ENCODE data around the gene FUBP3. TPM values are rescaled to one million over a fixed set of nuclear protein-coding genes. Genes with fewer than 3 reads are reported as not detected.

Gene FUBP3
- total and polyA plus RNA-seq, 4 donors, result 22.9 to 44.6 (median 35.1) TPM

- Histone ChIP-seq H3K36me3 (ENCODE audit: control insufficient read depth in 4 of 4, insufficient read depth in 4 of 4, low read length in 4 of 4) (peaks cover 0 to 15% (median 8%) of the 10 kb centered on the region in 4 donors), H3K27me3 (ENCODE audit: control insufficient read depth in 3 of 3, insufficient read depth in 3 of 3, low read length in 2 of 3) (no peaks in the 10 kb centered on the region), H3K9ac (ENCODE audit: insufficient read depth in 1 of 2, low read length in 2 of 2) (no peak overlapping the region), H3K4me1 (ENCODE audit: control insufficient read depth in 5 of 5, insufficient read depth in 5 of 5, low read length in 5 of 5) (no peaks in the 10 kb centered on the region), H3K4me3 (no peak overlapping the region), H3K27ac (ENCODE audit: low read depth in 1 of 2, low read length in 1 of 2) (no peak overlapping the region), H3K9me3 (ENCODE audit: control insufficient read depth in 4 of 4, insufficient read depth in 3 of 4, low read length in 3 of 4) (no peaks in the 10 kb centered on the region)
- no peak for TF ChIP-seq CTCF (IDR thresholded peaks at IDR 0.05; ENCODE audit: control extremely low read depth, extremely low read depth)
- 92 to 94% methylated on average over 8 of the region's 8 CpGs for WGBS, 2 donors
- DNase-seq (no peak), ATAC-seq (ENCODE audit: insufficient read depth, low FRiP score) (no peak)
These were observed 27.7 kb downstream of the FUBP3 start for GRCh38 chr9:130606887-130607600.

GRCh38 chr9:130607640-130608420, 28.5 kb downstream of the FUBP3 start:
- Histone ChIP-seq H3K4me3 (no peak overlapping the region), H3K27ac (ENCODE audit: low read depth in 1 of 2, low read length in 1 of 2) (no peak overlapping the region), H3K9me3 (ENCODE audit: control insufficient read depth in 4 of 4, insufficient read depth in 3 of 4, low read length in 3 of 4) (no peaks in the 10 kb centered on the region), H3K27me3 (ENCODE audit: control insufficient read depth in 3 of 3, insufficient read depth in 3 of 3, low read length in 2 of 3) (no peaks in the 10 kb centered on the region), H3K36me3 (ENCODE audit: control insufficient read depth in 4 of 4, insufficient read depth in 4 of 4, low read length in 4 of 4) (peaks cover 0 to 19% (median 11%) of the 10 kb centered on the region in 4 donors), H3K9ac (ENCODE audit: insufficient read depth in 1 of 2, low read length in 2 of 2) (no peak overlapping the region), H3K4me1 (ENCODE audit: control insufficient read depth in 5 of 5, insufficient read depth in 5 of 5, low read length in 5 of 5) (no peaks in the 10 kb centered on the region)
- DNase-seq (peak in 2 of 3 donors; percentile 5 to 6), ATAC-seq (ENCODE audit: insufficient read depth, low FRiP score) (no peak)
- WGBS, 2 donors, result 85 to 88% methylated on average over 10 of the region's 10 CpGs
- no peak for TF ChIP-seq CTCF (IDR thresholded peaks at IDR 0.05; ENCODE audit: control extremely low read depth, extremely low read depth)

- 79 to 80% methylated on average over 6 of the region's 6 CpGs for WGBS, 2 donors
- no peak overlapping the region for H3K9ac ChIP-seq (ENCODE audit: insufficient read depth in 1 of 2, low read length in 2 of 2)
- H3K27ac ChIP-seq (ENCODE audit: low read depth in 1 of 2, low read length in 1 of 2), result no peak overlapping the region
- no peaks in the 10 kb centered on the region for H3K9me3 ChIP-seq (ENCODE audit: control insufficient read depth in 4 of 4, insufficient read depth in 3 of 4, low read length in 3 of 4)
- no peak for TF ChIP-seq CTCF (IDR thresholded peaks at IDR 0.05; ENCODE audit: control extremely low read depth, extremely low read depth)
- no peak overlapping the region for H3K4me3 ChIP-seq
- ATAC-seq (ENCODE audit: insufficient read depth, low FRiP score) (no peak), DNase-seq (no peak)
- H3K36me3 ChIP-seq (ENCODE audit: control insufficient read depth in 4 of 4, insufficient read depth in 4 of 4, low read length in 4 of 4), result peaks cover 0 to 24% (median 12%) of the 10 kb centered on the region in 4 donors
- no peaks in the 10 kb centered on the region for H3K27me3 ChIP-seq (ENCODE audit: control insufficient read depth in 3 of 3, insufficient read depth in 3 of 3, low read length in 2 of 3)
- no peaks in the 10 kb centered on the region for H3K4me1 ChIP-seq (ENCODE audit: control insufficient read depth in 5 of 5, insufficient read depth in 5 of 5, low read length in 5 of 5)
These were observed 29.3 kb downstream of the FUBP3 start for GRCh38 chr9:130608554-130609134.
